Body of pancreas (tissue), 4 donors: ENCODE results near the gene CLPTM1L. TPM values are rescaled to one million over a fixed set of nuclear protein-coding genes. Genes with fewer than 3 reads are reported as not detected.
"Not testable (repeated sequence)": the region's sequence is repeated elsewhere in the genome, so short reads cannot be mapped to it uniquely, and the experiment has no call there.

Source experiments
- ATAC-seq: fragments of 150-250 bp; one replicate; pipeline ENCODE4 v1.9.1; 2016
- DNase-seq, 4 donors: peaks; one replicate each; pipeline ENCODE4 v3.0.0-alpha.2; 2019
- H3K27ac ChIP-seq, 4 donors: fragments of 200-600 bp; sonication (generic); 1 replicate in 3 of 4; 2 replicates in 1 of 4; pipeline versions ENCODE4 v1.5.1 to v1.6.1; 2016 to 2019; ENCODE audit warnings: mild to moderate bottlenecking in 1 of 4, mixed read lengths in 1 of 4, moderate library complexity in 1 of 4
- H3K27me3 ChIP-seq, 2 donors: fragments of 200-600 bp; sonication (generic); one replicate each; pipeline ENCODE4 v1.6.0; 2016; ENCODE audit warnings: mild to moderate bottlenecking in 1 of 2
- H3K36me3 ChIP-seq, 2 donors: fragments of 200-600 bp; sonication (generic); replicated peaks in 1 of 2; 2 replicates each; pipeline ENCODE4 v1.5.1; 2016; ENCODE audit warnings: low read depth in 2 of 2; ENCODE audit not compliant: insufficient read depth in 1 of 2
- H3K4me1 ChIP-seq: fragments of 200-600 bp; sonication (generic); one replicate; pipeline ENCODE4 v1.6.0; 2016
- H3K4me3 ChIP-seq, 2 donors: fragments of 200-600 bp; sonication (generic); 1 replicate in 1 of 2; 2 replicates in 1 of 2; pipeline ENCODE4 v1.5.1; 2016 to 2019
- H3K9me3 ChIP-seq, 3 donors: fragments of 200-600 bp; sonication (generic); 1 replicate in 2 of 3; 2 replicates in 1 of 3; pipeline ENCODE4 v1.5.1; 2016
- POLR2A ChIP-seq, 3 donors: fragments of 450-650 bp; IDR thresholded peaks; one replicate each; pipeline ENCODE4 v1.6.1; 2016; ENCODE audit warnings: antibody characterized with exemption in 3 of 3, mild to moderate bottlenecking in 2 of 3
- WGBS, 2 donors: methylation state at CpG; one replicate each; pipeline ENCODE4 v1.1.5; 2017; 5-methylcytosine and 5-hydroxymethylcytosine counted together
- intact Hi-C: fragments of 100-400 bp; cut with DNase I; formaldehyde crosslinking; loops from one replicate; pipeline ENCODE4 v1.15.1; 2023
- total RNA-seq, 2 donors: library from RNA; depleted of rRNA; stranded (reverse); fragments of >200 nt; gene quantifications; one replicate each; pipeline ENCODE4 v1.1.0, GENCODE V29; 2016
- TF ChIP-seq, protein P1 (sequence below), 7 experiments: fragments of 450-650 bp in 4 of 7; fragments of 200-600 bp in 3 of 7; sonication (generic) in 3 of 7; IDR thresholded peaks; one replicate each; pipeline ENCODE4 v1.5.1; 2016 to 2019; ENCODE audit warnings: antibody characterized with exemption in 7 of 7

CLPTM1L gene
- total RNA-seq, 2 donors from 2014 or later = 91.3 to 109 TPM

DNA sequence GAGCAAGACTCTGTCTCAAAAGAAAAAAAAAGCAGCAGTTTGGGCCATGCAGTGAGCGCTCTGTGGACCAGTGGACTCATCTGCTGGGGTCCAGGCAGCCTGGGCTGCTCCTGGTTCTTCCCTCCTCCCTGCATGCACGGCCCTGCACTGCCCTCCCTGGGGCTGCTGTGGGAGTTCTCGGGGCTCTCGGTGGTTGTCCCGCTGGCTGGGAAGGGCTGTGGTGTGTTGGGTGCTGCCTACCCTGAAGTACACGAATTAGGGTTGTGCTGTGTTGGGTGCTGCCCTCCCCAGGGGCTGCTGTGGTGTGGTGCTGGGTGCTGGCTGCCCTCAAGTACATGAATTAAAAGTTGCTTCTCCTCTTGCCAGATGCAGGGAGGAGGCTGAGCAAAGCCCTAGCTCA, 18.3 kb upstream of the CLPTM1L start:
- intact Hi-C loops = no loop called here
- WGBS, 2 donors = 17 to 40% methylated on average over 1 to 6 of the region's 6 CpGs
- Histone ChIP-seq H3K27ac (no peak overlapping the region), H3K27me3 (peaks cover 0 to 5% of the 10 kb centered on the region in 2 donors), H3K4me3 (no peak overlapping the region), H3K36me3 (no peaks in the 10 kb centered on the region), H3K9me3 (no peaks in the 10 kb centered on the region), H3K4me1 (no peaks in the 10 kb centered on the region)
- no peak for ATAC-seq
- no peak for TF ChIP-seq POLR2A (IDR thresholded peaks at IDR 0.05)
- TF ChIP-seq, protein P1, sequence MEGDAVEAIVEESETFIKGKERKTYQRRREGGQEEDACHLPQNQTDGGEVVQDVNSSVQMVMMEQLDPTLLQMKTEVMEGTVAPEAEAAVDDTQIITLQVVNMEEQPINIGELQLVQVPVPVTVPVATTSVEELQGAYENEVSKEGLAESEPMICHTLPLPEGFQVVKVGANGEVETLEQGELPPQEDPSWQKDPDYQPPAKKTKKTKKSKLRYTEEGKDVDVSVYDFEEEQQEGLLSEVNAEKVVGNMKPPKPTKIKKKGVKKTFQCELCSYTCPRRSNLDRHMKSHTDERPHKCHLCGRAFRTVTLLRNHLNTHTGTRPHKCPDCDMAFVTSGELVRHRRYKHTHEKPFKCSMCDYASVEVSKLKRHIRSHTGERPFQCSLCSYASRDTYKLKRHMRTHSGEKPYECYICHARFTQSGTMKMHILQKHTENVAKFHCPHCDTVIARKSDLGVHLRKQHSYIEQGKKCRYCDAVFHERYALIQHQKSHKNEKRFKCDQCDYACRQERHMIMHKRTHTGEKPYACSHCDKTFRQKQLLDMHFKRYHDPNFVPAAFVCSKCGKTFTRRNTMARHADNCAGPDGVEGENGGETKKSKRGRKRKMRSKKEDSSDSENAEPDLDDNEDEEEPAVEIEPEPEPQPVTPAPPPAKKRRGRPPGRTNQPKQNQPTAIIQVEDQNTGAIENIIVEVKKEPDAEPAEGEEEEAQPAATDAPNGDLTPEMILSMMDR (IDR thresholded peaks at IDR 0.05) = no peak
- no peak for DNase-seq

DNA sequence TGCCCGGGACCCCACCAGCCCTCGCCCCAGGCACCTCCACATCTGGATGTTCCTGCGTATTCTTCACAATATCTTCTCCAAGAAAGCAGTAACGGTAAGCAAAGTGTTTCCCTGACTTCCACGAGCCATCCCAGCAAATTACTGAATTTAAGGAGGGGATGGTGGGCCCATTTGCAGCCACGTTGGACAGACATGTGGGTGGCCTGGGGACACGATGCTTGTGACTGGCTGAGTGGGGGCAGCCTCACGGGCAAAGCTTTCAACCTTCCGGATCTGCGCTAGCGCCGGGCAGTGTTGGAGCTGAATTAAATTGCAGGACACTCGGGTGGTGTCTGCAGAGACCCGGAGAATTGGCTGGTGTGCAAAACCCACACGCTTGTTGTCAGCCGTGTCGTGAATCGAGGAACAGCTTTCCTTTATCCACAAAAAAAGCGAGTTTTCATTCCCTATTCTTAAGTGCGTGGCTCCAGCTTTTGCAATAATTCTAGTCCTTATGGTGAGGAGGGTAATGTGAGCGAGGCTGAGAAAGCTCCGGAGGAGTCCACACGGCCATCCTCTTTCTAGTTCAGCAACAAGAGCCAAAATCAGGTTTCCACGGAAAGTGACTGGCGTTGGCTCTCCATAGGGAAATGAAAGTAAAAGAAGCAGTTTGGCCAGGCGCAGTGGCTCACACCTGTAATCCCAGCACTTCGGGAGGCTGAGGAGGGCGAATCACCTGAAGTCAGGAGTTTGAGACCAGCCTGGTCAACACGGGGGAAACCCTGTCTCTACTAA, 17.5 kb upstream of the CLPTM1L start:
- intact Hi-C loops = no loop called here

DNA sequence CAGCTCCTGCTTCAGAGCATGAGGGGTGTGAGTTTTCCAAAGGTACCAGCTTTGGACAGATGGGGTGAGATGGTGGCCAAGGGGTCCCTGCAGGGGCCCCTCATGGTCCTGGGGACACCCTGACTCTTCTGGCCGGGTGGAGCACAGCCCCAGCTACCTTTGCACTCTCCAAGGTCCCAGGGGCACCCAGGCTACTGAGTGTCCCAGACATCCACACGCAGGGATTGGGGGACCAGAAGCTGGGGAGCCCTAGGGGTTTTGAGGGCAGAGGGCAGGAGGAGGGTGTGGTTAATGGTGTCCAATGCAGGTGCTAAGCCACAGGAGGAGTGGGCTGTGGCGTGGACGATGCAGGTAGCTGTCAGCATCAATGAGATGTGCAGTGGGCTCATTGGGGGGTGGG, 16.0 kb upstream of the CLPTM1L start:
- intact Hi-C loops = no loop called here
- H3K9me3 ChIP-seq = no peaks in the 10 kb centered on the region
- no peaks in the 10 kb centered on the region for H3K27me3 ChIP-seq
- H3K36me3 ChIP-seq = no peaks in the 10 kb centered on the region
- WGBS, 2 donors = 62 to 63% methylated on average over 3 to 4 of the region's 4 CpGs
- DNase-seq (no peak), ATAC-seq (no peak)
- TF ChIP-seq POLR2A (IDR thresholded peaks at IDR 0.05) = no peak
- TF ChIP-seq, protein P1 (IDR thresholded peaks at IDR 0.05) = no peak
- no peaks in the 10 kb centered on the region for H3K4me1 ChIP-seq
- no peak overlapping the region for H3K27ac ChIP-seq
- H3K4me3 ChIP-seq = no peak overlapping the region

More for the DNA sequence above, 17.5 kb upstream of the CLPTM1L start:
- Histone ChIP-seq H3K27me3 (peaks cover 0 to 5% of the 10 kb centered on the region in 2 donors), H3K4me1 (no peaks in the 10 kb centered on the region), H3K27ac (no peak overlapping the region), H3K36me3 (no peaks in the 10 kb centered on the region), H3K9me3 (no peaks in the 10 kb centered on the region), H3K4me3 (no peak overlapping the region)
- DNase-seq (no peak), ATAC-seq (no peak)
- TF ChIP-seq POLR2A (IDR thresholded peaks at IDR 0.05) = no peak
- TF ChIP-seq, protein P1 (IDR thresholded peaks at IDR 0.05) = no peak
- WGBS, 2 donors = 64 to 66% methylated on average over 27 to 29 of the region's 29 CpGs

DNA sequence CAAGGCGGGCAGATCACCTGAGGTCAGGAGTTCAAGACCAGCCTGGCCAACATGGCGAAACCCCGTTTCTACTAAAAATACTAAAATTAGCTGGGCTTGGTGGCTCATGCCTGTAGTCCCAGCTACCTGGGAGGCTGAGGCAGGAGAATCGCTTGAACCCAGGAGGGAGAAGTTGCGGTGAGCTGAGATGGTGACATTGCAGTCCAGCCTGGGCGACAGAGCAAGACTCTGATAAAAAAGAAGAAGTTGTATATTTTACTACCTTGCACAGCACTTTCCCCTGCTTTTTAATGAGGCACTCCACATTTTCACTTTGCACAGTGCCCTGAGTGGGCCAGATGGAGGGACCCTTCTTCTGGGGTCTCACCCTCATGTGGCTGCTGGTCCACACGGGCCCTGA, 15.5 kb upstream of the CLPTM1L start:
- H3K4me3 ChIP-seq, H3K4me1 ChIP-seq, H3K27me3 ChIP-seq, H3K36me3 ChIP-seq, H3K9me3 ChIP-seq, intact Hi-C loops, DNase-seq, ATAC-seq, H3K27ac ChIP-seq: not testable (repeated sequence)
- 67 to 69% methylated on average over 7 of the region's 7 CpGs for WGBS, 2 donors

DNA sequence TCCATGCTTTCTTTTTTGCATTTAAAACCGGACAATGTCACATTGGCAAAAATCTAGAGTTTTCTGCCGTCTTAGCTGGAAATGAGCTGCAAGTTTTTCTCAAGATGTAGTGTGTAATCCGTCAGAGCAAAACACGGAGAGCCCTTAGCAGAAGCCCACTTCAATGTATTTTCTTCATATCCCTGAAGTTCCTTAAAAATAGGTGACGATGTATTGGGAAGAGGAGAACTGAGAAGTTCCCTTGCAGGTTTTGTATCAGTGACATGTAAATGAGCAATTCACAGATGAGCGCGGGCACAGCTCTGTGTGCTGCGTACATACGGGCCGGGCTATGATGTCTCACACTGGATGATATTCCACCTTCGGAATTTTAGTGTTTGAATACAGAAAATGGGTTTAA, 14.8 kb upstream of the CLPTM1L start:
- 76 to 78% methylated on average over 11 of the region's 11 CpGs for WGBS, 2 donors
- Histone ChIP-seq H3K4me1 (no peaks in the 10 kb centered on the region), H3K27me3 (no peaks in the 10 kb centered on the region), H3K36me3 (no peaks in the 10 kb centered on the region), H3K4me3 (no peak overlapping the region), H3K9me3 (no peaks in the 10 kb centered on the region), H3K27ac (no peak overlapping the region)
- TF ChIP-seq POLR2A (IDR thresholded peaks at IDR 0.05) = no peak
- TF ChIP-seq, protein P1 (IDR thresholded peaks at IDR 0.05) = no peak
- ATAC-seq (no peak), DNase-seq (no peak)
- intact Hi-C loops = no loop called here
